Measurements from ENCODE around the gene MT1G.
A peak's percentile ranks its signal among the peaks of the same experiment; 100 is the strongest.
"Not testable (repeated sequence)": the region's sequence is repeated elsewhere in the genome, so short reads cannot be mapped to it uniquely, and the experiment has no call there.

Gene MT1G

DNA sequence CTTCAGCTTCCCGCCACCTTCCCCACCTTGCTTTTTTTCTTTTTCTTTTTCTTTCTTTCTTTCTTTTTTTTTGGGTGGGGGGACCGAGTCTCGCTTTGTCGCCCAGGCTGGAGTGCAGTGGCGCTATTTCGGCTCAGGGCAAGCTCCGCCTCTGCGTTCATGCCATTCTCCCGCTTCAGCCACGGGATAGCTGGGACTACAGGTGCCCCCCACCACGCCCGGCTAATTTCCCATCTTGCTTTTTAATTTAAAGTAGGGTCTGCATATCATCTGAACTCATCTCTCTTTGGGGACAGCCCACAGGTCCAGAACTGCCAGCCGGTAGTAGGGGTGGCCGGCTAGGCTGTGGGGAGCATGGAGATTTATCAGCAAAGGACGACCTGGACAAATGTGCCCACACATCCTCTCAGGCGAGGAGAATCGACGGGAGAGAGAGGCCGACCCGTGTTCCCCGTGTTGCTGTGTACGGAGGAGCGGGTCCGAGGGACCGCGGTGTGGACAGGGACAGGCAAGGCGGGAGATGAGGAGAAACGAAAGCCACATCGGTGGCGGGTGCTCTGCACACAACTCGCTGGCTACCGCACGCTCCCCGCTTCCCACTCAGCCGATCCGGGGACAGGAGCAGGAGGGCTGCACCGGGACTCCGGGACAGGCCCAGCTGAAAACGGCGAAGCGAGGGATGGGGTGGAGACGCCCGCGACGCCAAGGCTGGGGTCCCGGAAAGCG, 33.0 kb downstream of the MT1G start:
- DNase-seq, result no peak

GRCh38 chr16:56633535-56633934, 34.3 kb downstream of the MT1G start:
- DNase-seq, result no peak

DNA sequence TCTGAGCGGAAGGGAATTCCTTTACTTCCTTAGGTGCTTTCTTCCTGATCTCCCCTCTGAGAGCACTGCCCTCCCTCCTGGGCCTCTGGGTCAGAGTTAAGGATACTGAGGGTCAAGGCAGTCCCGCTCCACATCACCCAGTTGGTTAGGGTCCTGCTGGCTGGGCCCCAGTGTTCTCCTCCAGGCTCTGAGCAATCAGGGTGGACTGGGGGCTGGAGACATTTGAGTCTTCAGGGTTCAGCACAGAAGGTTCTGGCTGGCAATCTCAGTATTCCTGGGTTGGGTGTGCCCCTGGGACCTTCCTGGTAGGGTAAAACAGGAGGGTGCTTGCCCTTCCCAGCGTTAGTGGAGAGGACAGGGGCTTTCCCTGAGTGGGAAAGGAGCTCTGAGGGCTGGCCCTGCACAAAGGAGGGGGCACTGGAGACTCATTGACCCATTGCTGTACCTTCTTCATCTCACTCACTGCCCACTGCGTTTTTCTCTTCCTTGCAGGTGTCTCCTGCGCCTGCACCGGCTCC, 35.0 kb downstream of the MT1G start:
- DNase-seq, result no peak

DNA sequence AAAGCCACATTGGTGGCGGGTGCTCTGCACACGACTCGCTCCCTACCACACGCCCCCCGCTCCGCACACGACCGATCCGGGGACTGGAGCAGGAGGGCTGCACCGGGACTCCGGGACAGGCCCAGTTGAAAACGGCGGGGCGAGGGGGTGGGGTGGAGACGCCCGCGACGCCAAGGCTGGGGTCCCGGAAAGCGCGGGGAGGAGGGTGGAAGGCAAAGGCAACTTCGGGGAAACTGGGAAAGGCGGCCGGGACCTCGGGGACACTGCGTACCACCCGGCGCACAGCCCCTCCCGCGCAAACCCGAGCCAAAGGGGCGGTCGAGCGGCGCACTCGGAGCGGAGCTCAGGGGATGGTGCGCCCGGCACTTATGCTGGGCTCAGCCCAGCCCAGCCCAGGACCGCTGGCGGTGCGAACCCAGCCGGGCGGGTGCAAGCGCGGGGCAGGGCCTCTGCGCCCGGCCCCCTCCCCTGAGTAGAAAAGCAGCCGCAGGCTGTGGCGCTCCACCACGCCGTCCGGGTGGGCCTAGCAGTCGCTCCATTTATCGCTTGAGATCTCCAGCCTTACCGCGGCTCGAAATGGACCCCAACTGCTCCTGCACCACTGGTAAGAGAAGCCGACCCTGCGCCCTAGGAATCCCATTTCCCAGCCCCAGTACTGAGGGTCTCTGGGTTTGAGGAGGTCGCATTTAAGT, 35.6 kb downstream of the MT1G start, which contains the start of gene MT1M:
MT1M (plus strand) TSS at position 504 of the 692 bp plus-strand sequence; CDS start at position 577, 73 bp downstream.
- no peak for DNase-seq

GRCh38 chr16:56631832-56632155, 36.1 kb downstream of the MT1G start:
- no peak for DNase-seq

DNA sequence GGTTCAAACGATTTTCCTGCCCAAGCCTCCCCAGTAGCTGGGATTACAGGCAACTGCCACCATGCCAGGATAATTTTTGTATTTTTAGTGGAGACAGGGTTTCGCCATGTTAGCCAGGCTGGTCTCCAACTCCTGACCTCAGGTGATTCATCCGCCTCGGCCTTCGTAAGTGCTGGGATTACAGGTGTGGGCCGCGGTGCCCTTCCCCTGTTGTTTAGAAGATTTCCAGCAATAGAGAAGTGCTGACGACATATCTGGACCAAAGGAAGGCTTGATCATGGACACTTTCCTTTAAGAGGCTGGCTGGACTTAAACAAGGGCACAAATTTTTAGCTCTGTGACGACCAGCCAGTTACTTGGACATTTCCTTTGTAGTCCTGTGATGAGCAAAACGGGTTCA, 36.7 kb downstream of the MT1G start:
- DNase-seq, result no peak

GRCh38 chr16:56630134-56630533, 37.7 kb downstream of the MT1G start:
- DNase-seq, result no peak

GRCh38 chr16:56629531-56629930, 38.3 kb downstream of the MT1G start:
- no peak for DNase-seq

- DNase-seq, result no peak
These were observed 39.1 kb downstream of the MT1G start for GRCh38 chr16:56628486-56629350.

GRCh38 chr16:56626685-56627084, 41.2 kb downstream of the MT1G start:
- DNase-seq, result no peak

DNA sequence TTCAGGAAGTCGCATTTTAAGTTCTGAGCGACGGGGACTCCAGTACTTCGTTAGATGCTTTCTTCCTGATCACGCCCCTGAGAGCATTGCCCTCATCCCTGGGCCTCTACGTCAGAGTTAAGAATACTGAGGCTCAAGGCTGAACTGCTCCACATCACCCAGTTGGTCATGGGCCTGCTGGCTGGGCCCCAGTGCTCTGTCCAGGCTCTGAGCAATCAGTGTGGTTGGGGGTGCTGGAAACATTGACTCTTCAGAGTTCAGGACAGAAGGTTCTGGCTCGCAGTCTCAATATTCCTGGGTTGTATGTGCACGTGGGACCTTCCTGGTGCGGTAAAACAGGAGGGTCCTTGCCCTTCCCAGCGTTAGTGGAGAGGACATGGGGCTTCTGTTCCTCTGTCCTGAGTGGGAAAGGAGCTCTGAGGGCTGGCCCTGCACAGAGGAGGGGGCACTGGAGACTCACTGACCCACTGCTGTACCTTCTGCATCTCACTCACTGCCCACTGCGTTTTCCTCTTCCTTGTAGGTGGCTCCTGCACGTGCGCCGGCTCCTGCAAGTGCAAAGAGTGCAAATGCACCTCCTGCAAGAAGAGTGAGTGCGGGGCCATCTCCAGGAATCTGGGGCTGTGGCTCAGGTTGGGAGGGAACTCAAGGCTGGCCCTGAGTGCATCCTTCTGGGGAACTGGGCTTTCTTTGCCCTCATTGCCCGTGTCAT, 41.8 kb downstream of the MT1G start:
- DNase-seq, result peak; percentile 73

DNA sequence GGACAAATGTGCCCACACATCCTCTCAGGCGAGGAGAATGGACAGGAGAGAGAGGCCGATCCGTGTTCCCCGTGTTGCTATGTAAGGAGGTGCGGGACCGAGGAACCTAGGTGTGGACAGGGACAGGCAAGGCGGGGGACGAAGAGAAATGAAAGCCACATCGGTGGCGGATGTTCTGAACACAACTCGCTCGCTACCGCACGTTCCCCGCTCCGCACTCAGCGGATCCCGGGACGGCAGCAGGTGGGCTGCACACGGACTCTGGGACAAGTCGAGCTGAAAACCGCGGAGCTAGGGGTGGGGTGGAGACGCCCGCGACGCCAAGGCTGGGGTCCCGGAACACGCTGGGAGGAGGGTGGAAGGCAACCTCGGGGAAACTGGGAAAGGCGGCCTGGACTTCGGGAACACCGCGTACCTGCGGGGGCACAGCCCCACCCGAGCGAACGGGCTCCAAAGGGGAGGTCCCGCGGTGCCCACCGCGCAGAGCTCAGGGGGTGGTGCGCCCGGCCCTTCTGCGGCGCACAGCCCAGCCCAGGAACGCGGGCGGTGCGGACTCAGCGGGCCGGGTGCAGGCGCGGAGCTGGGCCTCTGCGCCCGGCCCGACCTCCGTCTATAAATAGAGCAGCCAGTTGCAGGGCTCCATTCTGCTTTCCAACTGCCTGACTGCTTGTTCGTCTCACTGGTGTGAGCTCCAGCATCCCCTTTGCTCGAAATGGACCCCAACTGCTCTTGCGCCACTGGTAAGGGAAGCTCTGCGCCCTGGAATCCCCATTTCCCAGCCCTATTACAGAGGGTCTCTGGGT, 42.5 kb downstream of the MT1G start, which contains the start of gene MT1E:
MT1E (plus strand) TSS at position 642 of the 803 bp plus-strand sequence; CDS start at position 713, 71 bp downstream.
- DNase-seq, result peak; percentile 73

GRCh38 chr16:56623637-56624036, 44.2 kb downstream of the MT1G start:
- DNase-seq, result no peak

DNA sequence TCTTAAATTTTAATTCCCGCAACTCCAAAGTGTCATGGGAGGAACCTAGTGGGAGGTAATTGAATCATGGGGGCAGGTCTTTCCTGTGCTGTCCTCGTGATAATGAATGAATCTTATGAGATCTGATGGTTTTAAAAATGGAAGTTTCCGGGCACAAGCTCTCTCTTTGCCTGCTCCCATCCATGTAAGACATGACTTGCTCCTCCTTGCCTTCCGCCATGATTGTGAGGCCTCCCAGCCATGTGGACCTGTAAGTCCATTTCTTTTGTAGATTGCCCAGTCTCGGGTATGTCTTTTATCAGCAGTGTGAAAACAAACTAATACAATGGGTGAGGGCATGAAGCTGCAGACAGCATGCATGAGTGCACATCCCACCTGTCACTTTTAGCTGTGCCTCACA, 44.7 kb downstream of the MT1G start:
- not testable (repeated sequence) for DNase-seq

- DNase-seq, result not testable (repeated sequence)
These were observed 46.0 kb downstream of the MT1G start for GRCh38 chr16:56621665-56622445.

DNA sequence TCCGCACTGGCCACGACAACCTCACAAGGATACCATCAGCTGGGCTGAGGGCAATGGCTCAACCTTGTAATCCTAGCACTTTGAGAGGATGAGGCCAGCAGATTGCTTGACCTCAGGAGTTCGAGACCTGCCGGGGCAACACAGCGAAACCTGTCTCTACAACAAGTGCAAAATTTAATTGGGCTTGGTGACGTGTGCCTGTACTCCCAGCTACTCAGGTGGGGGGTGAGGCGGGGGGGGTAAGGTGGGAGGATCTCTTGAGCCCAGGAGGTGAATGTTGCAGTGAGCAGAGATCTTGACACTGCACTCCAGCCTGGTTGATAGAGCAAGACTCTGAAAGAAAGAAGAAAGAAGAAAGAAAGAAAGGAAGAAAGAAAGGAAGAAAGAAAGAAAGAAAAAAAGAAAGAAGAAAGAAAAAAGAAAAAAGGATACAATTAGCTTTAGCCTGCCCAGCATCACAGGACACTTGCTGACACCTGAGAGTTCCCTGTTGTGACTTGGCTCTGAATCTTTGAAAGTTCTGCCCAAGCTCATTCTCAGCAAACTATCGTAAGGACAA, 47.4 kb downstream of the MT1G start:
- no peak for DNase-seq

- DNase-seq, result no peak
These were observed 49.7 kb downstream of the MT1G start for GRCh38 chr16:56618138-56618537.

DNA sequence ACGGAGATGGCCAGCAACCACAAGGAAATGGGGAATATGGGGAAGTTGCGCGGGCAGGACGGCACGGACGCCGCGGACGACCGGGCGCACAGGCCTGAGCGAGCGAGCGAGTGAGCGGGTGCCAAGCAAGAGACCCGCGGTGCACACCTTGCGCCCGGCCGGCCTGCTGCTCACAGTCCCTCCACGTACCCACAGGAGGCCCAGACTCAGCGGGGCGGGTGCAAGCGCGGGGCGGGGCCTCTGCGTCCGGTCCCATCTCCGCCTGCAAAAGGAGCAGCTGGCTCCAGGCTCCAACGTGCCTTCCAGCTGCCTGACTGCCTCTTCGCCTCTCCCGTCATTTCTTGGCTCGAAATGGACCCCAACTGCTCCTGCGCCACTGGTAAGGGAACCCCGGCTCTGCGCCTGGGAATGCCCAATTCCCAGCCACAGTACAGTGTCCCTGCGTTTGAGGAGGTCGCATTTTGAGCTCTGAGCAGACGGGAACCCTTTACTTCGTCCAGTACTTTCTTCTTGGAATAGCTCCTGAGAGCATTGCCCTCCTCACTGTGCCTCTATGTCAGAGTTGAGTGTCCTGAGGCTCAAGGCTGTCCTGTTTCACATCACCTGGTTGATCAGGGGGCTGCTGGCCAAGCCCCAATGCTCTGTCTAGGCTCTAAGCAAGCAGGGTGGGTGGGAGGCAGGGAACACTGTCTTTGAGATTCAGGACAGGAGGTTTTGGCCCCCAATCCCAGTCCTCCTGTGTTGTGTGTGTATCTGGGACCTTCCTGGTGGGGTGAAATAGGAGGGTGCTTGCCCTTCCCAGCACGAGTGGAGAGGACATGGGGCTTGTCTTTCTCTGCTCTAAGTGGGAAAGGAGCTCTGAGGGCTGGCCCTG, 50.4 kb downstream of the MT1G start:
- DNase-seq, result no peak
